Upper lobe of left lung (tissue), 4 donors: ENCODE measurements around the gene SGIP1.

Source experiments
- EP300 ChIP-seq, 4 donors: sonication (generic); formaldehyde crosslinking; IDR thresholded peaks; one replicate each; pipeline ENCODE4 v1.5.1; 2017; ENCODE audit warnings: antibody characterized with exemption in 4 of 4, control low read depth in 2 of 4
- POLR2A ChIP-seq, 4 donors: fragments of 450-650 bp; IDR thresholded peaks; one replicate each; pipeline ENCODE4 v1.5.1; 2016 to 2017; ENCODE audit warnings: antibody characterized with exemption in 4 of 4, mild to moderate bottlenecking in 2 of 4
- POLR2AphosphoS5 ChIP-seq, 2 donors: sonication (generic); formaldehyde crosslinking; IDR thresholded peaks; one replicate each; pipeline ENCODE4 v1.5.1; 2017; ENCODE audit warnings: antibody characterized with exemption in 2 of 2
- TF ChIP-seq, protein P1 (sequence below), 6 experiments: fragments of 450-650 bp in 4 of 6; fragments of 200-600 bp in 2 of 6; sonication (generic) in 2 of 6; IDR thresholded peaks; one replicate each; pipeline ENCODE4 v1.5.1; 2016 to 2019; ENCODE audit warnings: antibody characterized with exemption in 6 of 6

DNA sequence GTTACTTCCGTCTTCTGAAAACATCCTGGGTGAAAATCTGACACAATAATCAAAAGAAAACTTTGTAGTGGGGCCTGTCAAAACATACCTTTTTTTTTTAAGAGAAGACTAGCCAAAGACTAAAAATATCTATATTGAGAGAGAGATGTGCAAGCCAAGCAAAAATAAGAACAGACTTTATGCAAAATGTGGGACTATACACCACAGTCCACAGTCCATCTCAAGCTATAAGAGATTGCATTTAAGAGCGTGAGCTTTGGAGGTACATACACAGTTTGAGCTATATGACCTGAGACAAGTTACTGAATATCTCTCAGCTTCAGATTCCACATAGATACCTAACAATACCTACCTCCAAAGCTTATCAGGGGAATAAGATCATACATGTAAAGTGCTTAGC, 153.4 kb downstream of the SGIP1 start:
- TF ChIP-seq, protein P1, sequence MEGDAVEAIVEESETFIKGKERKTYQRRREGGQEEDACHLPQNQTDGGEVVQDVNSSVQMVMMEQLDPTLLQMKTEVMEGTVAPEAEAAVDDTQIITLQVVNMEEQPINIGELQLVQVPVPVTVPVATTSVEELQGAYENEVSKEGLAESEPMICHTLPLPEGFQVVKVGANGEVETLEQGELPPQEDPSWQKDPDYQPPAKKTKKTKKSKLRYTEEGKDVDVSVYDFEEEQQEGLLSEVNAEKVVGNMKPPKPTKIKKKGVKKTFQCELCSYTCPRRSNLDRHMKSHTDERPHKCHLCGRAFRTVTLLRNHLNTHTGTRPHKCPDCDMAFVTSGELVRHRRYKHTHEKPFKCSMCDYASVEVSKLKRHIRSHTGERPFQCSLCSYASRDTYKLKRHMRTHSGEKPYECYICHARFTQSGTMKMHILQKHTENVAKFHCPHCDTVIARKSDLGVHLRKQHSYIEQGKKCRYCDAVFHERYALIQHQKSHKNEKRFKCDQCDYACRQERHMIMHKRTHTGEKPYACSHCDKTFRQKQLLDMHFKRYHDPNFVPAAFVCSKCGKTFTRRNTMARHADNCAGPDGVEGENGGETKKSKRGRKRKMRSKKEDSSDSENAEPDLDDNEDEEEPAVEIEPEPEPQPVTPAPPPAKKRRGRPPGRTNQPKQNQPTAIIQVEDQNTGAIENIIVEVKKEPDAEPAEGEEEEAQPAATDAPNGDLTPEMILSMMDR (IDR thresholded peaks at IDR 0.05) = no peak
- TF ChIP-seq POLR2AphosphoS5 (IDR thresholded peaks at IDR 0.05) = no peak
- no peak for TF ChIP-seq EP300 (IDR thresholded peaks at IDR 0.05)
- TF ChIP-seq POLR2A (IDR thresholded peaks at IDR 0.05) = no peak
